GM04504 (cell line): Measurements from ENCODE around the gene ASS1.

Experiments used
- DNase-seq: peaks from one replicate; pipeline ENCODE4 v3.0.0-alpha.2; 2012; ENCODE audit warnings: low read depth

The ASS1 gene

DNA sequence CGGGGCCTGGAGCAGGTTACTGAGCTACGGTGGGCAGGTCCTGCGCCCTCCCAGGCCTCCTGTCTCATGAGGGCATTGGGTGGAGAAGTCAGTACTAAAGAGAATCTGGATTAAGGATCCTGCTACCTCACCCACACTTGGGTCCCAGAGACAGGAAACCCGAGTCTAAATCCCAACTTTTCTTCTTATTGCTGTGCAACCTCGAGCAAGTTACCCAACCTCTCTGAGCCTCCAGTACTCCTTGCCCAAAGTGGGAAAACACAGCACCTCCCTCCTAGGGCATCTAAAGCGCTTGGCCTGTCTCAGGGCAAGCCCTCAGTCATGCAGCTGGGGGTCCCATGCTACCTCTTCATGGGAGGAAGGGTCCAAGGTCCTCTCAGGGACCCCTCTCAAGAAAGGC lies 28.2 kb downstream of the ASS1 start:
- no peak for DNase-seq

DNA sequence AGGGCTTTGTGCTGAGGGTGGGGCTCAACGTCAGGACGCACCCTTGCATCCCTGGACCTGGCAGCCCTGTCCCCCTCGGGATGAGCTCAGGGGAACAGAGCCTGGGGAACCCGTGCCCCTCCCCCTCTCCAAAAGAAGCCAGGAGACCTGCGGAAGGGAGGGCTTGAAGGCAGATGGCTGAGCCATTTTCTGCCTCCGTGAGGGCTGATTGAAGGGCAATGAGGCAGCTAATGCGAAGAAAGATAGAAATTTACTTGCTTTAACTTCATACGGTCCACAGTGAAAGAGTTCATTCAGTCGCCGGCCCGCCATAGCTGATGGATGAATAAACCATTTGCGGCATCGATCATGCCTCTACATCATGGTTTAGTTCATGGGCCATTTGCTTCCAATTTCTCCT lies 28.8 kb downstream of the ASS1 start:
- DNase-seq = no peak

DNA sequence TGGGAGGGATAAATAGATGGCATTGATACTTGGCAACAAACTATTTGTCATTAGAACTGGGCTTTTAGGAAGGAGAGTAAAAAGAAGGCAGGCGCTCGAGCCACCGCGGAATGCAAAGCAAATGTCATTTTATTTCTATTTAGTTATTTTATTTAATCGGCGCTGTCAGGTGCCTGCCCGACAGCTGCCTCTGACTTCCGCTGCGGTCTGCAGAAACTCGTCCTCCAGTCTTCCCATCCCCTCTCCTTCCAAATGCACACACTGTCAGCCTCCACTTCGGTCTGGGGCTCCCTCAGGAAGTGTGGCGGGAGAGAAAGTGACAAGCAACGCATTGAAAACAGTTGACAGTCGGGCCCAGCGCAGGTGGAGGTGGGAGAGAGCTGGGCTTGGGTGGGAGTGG lies 29.3 kb downstream of the ASS1 start:
- no peak for DNase-seq

DNA sequence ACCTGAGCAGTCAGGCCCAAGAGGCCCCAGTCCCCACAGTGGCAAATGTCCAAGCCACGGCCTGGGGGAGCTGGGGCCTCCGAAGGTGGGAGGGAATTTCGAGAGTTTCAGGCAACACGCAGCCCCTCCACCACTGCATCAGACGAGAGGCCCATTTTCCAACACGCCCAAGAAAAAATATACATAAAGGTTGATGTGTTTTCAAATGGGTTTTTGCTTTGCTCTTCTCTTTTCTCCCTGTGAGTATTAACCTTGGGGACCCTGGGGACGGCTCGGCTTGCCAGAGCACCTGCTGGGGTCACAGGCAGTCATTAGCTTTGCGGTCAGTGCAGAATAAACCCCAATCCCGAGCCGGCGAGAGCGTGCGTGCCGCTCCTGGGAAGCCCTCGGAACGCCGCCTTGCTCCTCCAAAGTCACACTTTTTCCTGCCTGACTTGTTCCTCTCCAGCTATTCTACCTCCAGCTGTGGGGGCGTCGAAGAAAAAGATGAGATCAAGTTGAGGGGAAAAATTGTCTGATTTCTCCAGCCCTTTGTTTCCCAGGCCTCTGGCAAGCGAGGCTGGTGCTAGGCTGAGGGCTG lies 31.5 kb downstream of the ASS1 start:
- no peak for DNase-seq

DNA sequence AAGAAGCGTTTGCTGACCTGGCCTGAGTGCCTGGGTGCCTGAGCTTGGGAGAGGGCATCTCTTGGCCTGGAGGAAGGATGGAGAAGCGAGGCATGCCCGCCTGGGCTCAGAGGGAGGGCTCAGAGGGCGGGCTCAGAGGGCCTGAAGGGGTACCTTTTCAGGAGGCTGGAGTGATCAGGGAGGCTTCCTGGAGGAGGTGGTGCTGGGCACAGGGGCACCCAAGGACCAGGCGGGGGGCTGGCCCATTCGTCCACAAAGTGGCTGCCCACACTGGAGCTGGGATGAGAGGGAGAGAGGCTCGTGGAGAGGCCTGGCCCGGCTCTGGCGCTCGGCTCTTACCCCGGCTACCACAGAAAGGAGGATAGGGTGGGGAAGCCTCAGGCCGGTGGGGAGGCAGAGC lies 32.8 kb downstream of the ASS1 start:
- no peak for DNase-seq

DNA sequence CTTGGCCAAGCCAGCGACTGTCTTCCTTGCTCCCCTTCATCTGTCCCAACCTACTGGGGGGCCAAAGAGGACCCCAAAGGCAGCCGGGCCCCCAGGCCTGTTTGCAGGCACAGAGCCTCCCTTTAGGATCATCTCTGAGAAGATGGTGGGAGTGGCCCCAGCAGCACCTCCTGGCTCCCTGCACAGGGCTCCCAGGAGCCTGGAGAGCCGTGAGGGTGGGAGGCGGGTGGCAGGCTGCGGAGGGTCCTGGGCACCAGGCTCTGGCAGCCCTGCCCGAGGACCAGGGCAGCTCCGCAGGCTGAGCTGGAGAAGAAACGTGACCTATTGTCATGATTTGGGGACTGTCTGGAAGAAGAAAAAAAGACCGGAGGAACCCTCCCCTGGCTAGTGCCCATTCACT lies 33.4 kb downstream of the ASS1 start:
- no peak for DNase-seq

DNA sequence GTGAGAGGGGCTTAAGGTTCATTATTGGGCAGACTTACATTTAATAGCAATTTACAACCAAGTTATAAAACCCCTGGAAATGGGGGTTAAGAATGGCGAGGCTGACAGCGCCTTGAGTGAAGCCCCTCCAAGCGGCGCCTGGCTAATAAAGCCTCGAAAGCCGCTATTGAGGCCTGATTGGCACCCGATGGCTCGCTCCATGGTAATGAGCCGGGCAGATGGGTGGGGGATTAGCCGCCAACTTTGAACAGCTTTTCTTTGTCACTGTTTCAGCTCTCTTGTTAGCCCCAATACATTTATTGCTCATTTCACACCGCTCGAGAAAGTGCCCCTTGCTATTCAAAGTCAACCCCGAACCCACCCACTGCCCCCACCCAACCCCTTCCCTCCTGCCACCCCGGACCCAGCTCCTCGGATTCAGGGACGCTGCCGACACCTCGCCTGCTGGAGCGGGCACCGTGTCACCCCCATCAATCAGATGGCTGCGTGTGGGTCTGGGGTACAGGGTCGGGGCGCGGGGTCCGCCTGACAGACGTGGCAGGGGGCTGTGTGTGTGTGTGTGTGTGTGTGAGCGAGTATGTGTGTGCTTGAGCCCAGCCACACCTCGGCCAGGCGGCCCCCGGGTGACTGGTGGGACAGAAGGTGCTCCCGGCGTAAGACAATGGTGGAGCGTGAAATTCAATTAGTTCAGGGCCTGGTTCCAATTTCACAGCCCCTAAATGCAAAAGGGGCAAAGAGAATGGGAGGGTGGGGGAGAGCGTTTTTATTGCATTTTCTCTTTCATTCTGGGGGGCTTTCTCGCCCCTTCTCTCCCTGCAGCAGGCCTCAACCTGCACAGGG lies 34.2 kb downstream of the ASS1 start:
- DNase-seq = no peak

DNA sequence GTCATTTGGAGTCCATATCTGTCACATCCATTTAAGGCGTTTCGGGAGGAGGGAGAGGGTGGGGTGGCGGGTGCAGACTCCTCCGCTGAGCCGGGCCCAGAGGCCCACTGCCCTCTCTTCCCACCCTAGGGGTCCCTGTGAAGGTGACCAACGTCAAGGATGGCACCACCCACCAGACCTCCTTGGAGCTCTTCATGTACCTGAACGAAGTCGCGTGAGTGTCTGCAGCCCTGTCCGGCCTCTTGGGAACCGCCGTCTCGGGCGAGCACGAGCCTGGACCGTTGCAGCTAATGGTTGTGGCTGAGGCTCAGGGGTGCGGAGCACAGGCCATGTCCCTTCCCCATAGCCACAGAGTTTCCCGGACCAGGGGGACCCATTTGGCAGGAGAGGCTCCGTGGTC lies 34.8 kb downstream of the ASS1 start:
- no peak for DNase-seq

DNA sequence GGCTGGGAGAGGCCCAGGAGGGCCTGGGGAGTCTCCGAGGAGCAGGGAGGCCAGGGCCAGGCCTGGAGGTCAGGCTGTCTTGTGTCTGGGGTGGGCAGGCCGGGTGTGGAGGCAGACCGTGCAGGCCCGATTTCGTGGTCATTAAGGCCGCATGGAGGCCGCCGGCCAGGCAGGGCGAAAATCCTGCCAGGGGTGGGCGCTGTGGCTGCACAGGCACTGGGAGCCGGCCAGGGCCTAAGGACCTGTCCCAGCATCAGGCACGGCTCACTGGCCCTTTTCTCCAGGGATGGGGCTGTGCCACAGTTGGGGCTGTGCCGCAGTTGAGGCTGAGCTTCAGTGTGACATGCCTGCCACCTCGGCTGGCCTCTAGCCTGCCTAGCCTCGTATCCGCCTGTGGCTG lies 35.9 kb downstream of the ASS1 start:
- DNase-seq = no peak

DNA sequence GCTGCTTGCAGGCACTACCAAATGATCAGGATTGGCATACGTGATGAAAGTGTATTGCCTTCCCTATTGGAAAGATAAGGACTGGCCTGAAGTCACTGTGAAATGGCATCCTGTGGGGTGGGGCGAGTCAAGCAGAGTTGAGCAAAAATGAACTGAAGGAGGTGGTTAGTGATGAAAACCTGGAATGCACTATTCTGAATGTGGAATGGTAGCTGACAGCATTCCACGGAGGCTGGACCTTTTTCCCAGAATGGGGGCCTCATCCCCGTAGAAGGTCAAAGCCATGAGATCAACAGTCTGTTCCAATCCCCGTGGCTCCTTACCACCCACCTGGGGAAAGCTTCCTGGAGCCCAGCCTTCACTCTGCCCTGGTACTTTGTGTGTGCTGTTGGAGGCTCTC lies 37.7 kb downstream of the ASS1 start:
- no peak for DNase-seq

DNA sequence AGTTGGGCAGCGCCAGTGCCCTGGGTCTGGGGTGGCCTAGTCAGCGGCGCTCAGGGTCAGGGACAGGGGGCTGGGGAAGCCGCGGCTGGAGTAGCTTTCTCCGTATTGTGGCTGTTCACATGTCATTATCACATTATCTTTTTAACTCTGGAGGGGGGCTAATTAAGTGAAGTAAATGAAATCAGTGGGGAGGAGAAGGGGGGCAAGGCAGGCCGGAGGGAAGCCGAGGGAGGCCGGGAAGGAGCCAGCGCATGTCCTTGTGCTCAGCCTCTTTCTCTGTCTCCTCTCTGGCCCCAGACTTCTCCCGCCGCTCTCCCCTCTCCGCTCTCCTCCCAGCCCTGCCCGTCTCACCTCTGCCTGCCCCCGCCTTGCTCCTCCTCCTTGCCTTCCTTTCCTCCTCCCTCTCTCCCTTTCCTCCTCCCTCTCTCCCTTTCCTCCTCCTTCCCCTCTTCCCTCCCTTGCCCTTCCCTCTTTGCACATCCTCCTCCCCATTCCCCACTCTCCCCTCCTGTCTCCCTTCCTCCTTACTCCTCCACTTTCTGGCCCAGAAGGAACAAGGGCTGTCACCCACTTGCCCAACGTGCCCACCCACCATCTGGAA lies 38.7 kb downstream of the ASS1 start:
- DNase-seq = no peak

DNA sequence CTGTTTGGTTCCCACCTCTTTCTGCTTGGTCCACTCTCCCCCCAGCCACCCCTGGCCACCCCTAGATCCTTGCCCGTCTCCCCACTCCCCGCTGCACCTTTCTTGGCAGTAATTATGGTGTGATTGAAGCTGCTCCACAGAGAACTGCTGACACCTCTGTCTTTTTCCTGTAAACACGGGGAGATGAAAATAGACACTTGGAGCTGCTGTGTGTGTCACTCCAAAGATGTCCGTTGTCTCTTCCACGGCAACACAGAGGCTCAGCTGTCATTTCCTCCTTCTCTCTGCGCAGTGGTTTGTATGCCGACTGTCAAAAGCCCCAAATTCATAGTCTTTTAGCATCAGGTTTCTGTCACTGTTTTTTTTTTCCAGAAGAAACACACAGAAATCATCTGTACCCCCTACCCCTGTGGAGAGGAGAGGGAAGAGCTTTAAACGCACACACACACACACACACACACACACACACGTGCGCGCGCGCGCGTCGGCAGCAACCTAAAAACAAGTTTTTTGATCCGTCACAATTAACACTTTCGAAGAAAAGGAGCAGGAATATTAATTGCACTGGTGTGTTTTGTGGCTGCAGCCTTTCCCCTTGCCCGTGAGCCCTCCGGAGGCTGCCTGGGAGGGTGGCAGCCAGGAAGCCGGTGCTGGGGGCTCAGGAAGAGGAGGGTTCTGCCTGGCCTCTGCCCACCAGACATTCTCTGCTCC lies 39.8 kb downstream of the ASS1 start:
- no peak for DNase-seq

DNA sequence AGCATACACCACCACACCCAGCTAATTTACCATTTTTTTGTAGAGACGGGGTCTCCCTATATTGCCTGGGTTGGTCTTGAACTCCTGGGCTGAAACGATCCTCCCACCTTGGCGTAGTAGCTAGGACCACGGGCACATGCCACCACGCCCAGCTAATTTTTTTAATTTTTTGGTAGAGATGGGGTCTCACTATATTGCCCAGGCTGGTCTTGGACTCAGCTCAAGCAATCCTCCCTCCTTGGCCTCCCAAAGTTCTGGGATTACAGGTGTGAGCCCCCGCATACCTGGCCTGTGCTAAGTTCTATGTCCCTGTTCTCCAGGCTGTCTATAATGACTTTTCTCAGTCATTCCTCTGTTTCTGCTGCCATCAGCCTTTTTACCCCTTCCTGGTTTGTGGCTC lies 41.3 kb downstream of the ASS1 start:
- no peak for DNase-seq

DNA sequence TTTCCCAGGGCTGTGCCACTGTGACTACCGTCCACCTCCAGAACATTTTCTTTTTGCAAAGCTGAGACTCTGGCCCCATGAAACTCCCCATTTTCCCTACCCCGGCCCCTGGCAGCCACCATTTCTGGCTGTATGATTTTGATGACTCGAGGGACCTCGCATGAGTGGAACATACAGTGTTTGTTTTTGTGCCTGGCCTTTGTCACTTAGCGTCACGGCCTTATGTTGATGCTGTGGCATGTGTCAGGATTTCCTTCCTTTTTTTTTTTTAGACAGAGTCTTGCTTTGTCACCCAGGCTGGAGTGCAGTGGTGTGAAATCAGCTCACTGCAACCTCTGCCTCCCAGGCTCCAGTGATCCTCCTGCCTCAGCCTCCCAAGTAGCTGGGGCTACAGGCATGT lies 42.7 kb downstream of the ASS1 start:
- DNase-seq = no peak

DNA sequence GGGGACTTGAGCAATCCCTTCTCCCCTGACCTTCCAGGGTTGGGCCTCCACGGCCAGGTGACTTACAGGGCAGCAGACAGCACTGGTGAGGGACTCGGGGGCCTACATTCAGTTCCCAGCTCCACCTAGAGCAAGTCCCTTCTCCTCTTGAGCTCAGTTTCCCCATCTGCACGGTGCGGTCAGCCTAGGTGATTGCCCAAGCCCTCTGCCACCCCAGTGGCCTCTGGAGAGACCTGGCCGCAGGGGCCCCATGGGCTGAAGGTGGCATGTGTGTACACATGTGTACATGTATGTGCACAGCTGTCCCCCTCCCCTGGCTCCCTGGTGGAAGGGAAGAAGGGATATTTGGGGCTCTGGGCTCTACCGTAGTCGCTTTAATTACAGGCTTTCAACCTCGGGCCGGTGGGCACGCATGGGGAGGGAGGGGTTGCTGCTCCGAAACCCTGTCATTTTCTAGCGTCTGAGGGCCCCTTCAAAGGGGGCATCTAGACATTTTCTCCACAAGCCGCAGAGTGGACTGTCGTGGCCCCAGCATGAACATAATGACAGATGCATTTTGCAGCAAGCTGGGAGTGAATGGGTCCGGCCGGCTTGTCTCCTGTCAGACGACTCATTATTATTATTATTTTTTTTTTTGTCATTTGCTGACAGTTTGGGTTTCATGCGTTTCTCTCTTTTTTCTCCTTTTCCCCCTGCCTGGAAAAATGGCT lies 44.0 kb downstream of the ASS1 start:
- no peak for DNase-seq

DNA sequence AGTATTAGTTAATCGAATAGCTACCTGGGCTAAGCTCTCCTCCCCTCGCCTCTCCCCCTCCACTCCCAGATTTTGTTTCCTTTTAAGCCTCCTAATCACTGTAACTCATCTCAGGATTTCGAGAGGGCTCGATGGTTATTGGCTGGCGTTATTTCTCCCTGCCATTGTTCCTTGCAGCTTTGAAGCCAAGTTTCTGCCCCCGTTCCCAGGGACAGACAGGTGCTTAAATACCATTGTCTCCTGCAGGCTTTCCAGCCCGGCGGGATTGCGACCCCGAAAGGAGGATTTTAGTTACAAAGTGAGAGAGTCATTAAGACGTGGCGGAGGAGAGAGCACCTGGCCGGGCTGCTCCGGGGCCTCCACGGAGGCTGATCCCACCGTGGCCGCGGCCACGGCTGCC lies 46.2 kb downstream of the ASS1 start:
- no peak for DNase-seq

DNA sequence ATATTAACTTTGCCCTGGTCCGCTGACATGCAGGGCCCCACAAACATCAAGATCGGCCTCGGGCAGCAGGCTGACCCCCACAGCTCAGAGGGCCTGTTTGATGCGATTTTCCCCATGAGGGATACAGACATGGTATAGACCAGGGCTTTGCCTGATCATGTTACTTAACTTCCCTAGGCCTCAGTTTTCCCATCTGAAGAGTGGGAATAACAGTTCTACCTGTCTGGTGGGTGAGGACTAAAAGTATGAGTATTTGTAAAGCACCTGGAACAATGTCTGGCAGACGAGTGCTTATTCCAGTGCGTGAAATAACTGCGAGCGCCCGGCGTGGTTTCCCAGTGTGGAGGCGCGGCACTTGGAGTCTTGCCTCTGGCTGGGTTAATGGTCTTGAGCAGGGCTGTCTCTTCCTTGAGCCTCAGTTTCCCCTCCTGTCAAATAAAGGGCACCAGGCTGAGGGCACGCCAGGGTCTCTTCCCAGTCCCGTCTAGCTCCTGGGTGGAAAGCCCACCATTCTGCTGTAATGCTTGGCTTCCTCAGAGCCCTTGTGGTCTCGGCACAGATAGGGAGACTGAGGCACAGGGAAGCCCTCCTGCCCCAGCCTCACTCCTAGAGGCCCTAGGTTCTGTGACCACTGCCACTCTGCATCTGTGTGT lies 47.2 kb downstream of the ASS1 start:
- DNase-seq = no peak

DNA sequence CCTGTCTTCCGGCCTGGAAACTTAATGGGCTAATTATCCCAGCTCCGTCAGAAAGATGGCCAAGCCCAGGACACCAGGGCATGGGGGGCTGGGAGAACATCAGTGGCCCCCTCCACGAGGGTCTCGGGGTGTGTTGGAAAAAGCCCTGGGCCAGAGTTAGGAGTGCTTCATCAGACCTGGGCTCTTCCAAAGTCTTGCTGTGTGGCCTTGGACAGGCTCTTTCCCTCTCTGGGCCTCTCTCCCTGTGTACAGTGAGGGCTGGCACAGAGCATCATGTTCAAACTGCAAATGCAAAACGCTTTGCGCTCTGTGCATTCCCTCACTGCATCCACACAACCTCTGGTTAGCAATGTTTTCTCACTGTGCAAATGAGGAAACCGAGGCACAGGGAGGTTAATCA lies 48.3 kb downstream of the ASS1 start:
- DNase-seq = no peak

DNA sequence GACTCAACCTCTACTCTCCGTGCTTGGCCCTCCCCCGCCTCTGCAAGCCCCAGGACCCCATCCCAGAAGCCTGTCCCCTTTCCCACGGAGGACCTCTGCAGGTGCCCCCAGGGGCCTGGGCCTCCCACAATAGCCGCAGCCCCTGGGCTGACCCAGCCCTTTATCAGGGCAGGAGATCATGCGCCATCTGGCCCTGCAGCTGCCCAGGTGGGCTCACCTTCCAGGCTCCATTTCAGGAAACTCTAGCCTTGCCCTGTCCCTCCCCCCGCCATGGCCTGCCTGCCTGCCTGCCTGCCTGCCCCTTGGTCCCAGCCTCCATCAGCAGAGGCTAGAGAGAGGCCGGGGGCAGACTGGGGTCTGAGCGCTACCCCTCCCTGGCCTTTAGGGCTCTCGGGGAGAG lies 48.7 kb downstream of the ASS1 start:
- DNase-seq = no peak

DNA sequence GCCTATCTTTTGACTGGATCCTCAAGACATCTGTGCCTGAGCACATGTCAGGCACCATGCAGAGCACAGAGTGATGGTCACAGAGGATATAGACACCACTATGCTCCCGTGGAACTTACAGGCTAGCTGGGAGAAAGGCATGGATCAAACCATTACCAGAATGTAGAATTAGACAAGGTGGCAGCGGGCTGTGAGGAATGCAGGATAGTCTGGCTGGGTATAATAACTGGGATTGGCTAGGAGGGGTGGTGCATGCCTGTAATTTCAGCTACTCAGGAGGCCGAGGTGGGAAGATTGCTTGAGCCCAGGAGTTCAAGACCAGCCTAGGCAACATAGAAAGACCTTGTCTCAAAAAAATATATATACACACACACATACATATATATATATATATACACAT lies 50.3 kb downstream of the ASS1 start:
- no peak for DNase-seq

DNA sequence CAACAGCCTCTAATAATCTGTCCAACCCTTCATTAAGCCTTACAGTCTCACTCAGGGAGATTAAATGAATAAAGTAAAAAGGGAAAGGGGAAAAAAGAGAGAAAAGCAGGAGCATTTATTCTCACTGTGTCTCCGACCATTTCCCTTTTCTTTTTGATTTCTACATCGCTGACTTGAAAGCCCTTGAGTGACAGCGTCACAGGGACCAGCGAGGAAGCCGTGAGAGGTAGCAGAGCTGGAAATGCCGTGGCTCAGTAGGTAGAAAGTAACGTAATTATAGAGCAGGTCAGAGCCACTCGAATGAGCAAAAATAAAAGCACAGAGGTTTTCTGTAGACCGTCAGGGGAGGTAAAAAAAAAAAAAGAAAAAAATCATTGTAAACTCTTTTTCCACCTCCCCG lies 52.4 kb downstream of the ASS1 start:
- no peak for DNase-seq
